Suppressor macrophage treated with lipopolysaccharide for 1 hour (primary cell): ENCODE results near the gene SP3.
A peak's percentile ranks its signal among the peaks of the same experiment; 100 is the strongest.

Source experiments
- DNase-seq, 3 donors: peaks; one replicate each; pipeline ENCODE4 v3.0.0-alpha.2; 2020 to 2022

SP3 gene

GRCh38 chr2:173966274-173967098, 1.3 kb upstream of the SP3 start:
- DNase-seq, result no peak

- DNase-seq, result peak; percentile 68 to 86 (median 75)
Observed at GRCh38 chr2:173964565-173965371, 405 bp downstream of the SP3 start.

GRCh38 chr2:173963817-173964564, 1.2 kb downstream of the SP3 start:
- peak; percentile 68 to 92 (median 82) for DNase-seq

DNA sequence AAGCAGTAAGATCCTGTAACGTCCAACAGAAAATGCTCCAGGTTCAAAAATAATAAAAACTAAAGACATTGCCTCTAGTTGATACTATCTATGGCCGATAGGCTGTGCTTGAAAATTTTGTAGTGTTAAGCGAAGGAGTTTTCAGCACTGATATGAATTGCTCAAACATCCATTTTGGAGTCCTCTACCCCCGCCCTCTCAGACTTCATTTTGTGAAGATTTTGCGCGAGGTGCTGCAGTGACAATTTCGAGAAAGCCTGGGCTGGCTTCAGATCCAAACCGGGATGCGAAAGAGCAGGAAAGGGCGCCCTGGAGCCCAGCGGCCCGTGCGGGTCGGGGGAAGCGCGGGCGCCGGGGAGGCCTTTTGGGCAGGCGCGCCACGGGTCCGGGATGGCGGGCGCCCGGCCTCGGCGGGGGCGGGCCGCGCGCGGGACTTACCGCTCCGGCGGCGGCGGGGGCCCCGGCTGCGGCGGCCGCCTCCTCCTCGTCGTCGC, 1.8 kb downstream of the SP3 start:
- DNase-seq, result peak; percentile 81 to 84 (median 83)

- DNase-seq, result no peak
Observed at GRCh38 chr2:173962583-173963110, 2.5 kb downstream of the SP3 start.

DNA sequence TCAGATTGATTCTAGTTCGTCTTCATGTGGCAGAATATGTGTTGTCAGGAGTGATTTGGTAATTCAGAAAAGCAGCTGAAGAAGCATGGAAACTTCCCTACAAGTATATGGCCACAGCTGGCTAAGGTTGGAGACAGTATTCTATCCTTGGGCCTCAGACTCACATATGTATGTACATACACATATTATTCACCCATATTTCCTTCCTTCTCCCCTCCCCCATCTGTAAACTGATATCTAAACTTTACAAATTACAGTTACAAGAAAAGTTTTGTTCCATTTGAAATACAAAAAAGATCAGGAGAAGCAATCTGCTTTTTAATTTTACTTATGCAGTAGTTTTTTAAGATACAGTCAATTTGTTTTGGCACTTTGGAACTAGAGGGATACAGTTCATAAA, 3.1 kb downstream of the SP3 start:
- peak; percentile 24 to 47 (median 45) for DNase-seq

- DNase-seq, result peak in 2 of 3 donors; percentile 36 to 41
Observed at GRCh38 chr2:173961346-173961705, 3.8 kb downstream of the SP3 start.

DNA sequence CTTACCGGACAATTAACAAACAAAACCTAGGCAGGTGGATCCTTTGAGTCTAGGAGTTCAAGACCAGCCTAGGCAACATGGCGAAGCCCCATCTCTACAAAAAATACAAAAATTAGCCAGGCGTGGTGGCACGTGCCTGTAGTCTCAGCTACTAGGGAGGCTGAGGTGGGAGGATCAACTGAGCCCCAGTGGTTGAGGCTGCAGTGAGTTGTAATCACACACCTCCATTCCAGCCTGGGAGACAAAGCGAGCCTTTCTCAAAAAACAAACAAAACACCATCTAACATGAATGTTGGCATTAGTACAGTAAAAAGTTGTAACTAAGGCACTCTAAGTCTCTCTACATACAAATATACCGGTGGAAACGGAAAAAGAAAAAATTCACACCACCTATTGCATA, 5.3 kb downstream of the SP3 start:
- no peak for DNase-seq

DNA sequence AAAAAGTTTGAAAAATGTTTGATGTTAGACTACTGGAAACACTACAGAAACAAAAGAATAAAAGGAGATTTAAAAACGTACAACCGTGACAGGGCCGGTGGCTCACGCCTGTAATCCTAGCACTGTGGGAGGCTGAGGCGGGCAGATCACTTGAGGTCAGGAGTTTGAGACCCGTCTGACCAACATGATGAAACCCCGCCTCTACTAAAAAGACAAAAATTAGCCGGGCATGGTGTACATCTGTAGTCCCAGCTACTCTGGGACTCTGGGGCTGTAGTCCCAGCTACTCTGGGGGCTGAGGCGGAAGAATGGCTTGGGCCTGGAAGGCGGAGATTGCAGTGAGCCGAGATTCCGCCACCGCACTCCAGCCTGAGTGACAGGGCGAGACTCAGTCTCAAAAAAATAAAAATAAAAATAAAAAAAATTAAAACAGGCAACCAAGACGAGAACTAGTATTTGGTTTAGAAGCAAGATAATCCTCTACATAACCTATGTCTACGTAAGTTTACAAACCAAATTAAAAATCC, 5.8 kb downstream of the SP3 start:
- DNase-seq, result no peak

DNA sequence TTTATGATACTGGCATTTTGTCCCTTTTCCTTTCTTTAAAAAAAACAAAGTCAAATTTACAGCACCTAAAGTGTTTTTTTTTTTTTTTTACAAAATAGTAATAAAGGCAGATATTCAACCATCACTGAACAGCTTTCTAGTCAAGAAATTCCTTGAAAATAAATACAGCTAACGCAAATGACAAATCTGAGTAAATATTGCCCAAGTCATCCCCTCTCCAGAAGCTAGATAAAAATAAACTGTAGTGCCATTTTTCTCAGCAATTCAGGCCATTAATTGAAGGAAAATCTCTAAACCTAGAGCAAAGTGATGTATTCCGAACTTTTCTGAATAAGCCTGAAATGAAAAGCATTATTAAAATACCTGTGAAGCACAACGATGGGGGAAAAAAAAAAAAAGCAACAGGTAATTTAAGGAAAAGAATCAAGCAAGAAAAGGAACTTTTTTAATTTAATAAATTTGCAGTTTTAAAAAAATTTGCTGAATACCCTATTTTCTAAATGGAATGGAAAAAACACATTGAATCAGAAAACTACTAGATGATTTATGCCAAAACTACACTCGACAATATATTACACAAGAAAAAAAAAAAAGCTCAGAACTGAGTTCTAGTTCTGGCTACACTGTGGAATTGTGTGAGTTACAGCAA, 6.9 kb downstream of the SP3 start:
- no peak for DNase-seq

GRCh38 chr2:173957517-173957916, 7.7 kb downstream of the SP3 start:
- no peak for DNase-seq

DNA sequence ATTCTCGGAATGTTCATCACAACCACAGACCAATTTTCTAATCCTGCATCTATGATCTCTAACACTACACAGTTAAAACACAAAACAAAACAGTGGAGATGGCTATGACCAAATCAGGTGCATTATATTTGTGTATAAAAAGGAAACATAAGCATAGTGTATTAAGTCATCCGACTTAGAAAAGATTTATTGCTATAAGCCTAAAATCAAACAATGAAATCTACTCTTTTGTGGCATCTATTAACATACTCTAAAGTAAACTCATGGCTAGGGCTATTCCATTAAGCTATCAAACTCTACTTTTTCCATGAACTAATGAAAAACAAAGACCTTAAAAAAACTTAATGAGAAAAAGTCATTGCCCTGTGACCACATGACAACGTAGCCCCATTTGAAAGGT, 8.7 kb downstream of the SP3 start:
- DNase-seq, result no peak

GRCh38 chr2:173955867-173956266, 9.3 kb downstream of the SP3 start:
- no peak for DNase-seq

GRCh38 chr2:173955004-173955403, 10.2 kb downstream of the SP3 start:
- no peak for DNase-seq

- no peak for DNase-seq
Observed at GRCh38 chr2:173953047-173953424, 12.1 kb downstream of the SP3 start.

DNA sequence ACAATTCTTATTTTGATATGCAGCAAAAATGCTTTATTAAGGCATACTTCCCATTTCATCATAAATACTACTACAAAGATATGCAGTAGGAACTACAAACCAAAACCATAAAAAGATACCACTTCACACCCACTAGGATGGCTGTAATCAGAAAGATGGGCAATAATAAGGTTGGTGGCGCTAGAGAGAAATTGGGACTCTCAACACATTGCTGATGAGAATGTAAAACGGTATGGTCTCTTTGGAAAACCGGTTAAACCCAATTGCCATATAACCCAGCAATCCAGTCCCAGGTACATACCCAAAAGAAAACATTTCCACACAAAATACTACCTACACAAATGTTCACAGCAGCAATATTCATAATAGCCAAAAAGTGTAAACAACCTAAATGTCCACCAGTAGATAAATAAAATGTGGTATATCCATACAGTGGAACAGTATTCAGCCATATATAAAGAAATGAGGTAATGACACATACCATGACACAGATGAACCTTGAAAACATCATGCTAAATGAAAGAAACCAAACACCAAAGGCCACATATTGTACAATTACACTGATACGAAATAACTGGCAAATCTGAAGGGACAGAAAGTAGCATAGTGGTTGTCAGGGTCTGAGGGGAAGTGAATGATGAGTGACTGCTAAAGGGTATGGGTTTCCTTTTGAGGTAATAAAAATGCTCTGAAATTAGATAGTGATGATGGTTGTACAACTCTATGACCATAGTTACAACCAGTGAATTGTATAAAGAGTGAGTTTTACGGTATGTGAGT, 12.7 kb downstream of the SP3 start:
- no peak for DNase-seq

DNA sequence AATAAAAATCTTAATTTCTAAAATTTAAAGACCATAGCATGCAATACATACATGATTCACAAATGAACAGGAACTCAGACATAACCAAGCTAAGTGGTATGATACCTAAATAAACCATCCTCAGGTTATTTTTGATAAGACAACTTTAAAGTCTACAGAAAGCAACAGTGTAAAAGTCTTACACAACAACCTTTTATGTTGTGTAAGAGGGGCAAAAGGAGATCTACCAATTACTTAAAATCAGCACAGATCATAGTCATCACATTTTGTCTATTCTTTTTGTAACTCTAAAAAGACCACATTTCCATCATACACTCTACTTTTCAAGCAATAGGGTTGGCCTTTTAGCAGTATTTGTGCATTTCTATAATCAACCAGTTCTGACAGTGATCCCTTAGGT, 16.3 kb downstream of the SP3 start:
- DNase-seq, result peak in 2 of 3 donors; percentile 29 to 42

DNA sequence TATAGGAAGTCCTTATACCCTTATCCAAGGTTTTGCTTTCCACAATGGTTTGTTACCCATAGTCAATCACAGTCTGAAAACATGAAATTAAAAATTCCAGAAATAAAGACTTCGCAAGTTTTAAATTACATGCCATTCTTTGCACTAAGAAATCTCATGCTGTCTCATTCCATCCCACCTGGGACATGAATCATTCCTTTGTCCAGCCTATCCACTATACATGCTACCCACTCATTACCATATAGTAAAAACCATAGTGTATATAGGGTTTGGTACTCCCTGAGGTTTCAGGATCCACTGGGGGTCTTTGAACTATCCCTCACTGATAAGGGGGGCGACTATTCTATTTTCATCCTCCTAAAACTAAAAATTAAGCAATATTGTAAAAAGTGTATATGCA, 17.0 kb downstream of the SP3 start:
- DNase-seq, result no peak

GRCh38 chr2:173947131-173947530, 18.0 kb downstream of the SP3 start:
- DNase-seq, result no peak

- no peak for DNase-seq
Observed at GRCh38 chr2:173943738-173944137, 21.4 kb downstream of the SP3 start.

DNA sequence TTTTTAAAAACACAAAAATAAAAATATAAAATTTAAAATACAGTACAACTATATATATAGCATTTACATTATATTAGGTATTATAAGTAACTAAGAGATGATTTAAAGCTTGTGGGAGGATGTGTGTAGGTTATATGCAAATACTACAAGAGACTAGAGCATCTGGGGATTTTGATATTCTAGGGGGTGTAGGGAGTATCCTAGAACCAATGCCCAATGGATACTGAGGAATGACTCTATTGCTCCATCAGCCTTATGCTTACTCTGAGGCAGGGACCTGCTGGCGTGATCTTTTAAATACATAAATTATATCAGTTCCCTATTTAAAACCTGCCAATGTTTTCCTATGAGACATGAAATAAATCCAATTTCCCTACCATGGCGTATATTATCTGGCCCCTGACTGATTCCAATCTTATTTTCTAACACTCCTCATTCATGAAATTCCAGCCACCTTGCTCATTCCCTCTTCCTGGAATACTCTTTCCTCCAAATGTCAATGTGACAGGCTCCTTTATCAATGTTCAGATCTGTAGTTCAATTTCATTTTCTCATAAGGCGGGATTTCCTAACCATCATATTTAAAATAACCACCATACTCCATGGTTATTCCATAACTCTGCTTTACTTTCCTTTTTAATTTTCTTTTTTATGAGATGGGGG, 22.2 kb downstream of the SP3 start:
- peak; percentile 49 to 75 (median 51) for DNase-seq
